Measurements from ENCODE around the gene HEXA.

- no peak for TF ChIP-seq EZH2 (IDR thresholded peaks at IDR 0.05; ENCODE audit: low read length)
- no peak for TF ChIP-seq CTCF (optimal IDR thresholded peaks at IDR 0.05 in 1 of 3, IDR thresholded peaks at IDR 0.05 in 1 of 3, conservative IDR thresholded peaks at IDR 0.05 in 1 of 3; ENCODE audit: extremely low read depth in 1 of 3, insufficient read depth in 2 of 3, low read length in 3 of 3)
Observed at GRCh38 chr15:72358121-72358520, 17.7 kb downstream of the HEXA start.

Data from keratinocyte (primary cell).